GF-D8 (cell line): ENCODE results near the gene ATP8B3.
"Not testable (repeated sequence)": the region's sequence is repeated elsewhere in the genome, so short reads cannot be mapped to it uniquely, and the experiment has no call there.

Source experiments
- DNase-seq: peaks from one replicate; lab custom pipeline; 2025; lab: John Stamatoyannopoulos, UW

The ATP8B3 gene

DNA sequence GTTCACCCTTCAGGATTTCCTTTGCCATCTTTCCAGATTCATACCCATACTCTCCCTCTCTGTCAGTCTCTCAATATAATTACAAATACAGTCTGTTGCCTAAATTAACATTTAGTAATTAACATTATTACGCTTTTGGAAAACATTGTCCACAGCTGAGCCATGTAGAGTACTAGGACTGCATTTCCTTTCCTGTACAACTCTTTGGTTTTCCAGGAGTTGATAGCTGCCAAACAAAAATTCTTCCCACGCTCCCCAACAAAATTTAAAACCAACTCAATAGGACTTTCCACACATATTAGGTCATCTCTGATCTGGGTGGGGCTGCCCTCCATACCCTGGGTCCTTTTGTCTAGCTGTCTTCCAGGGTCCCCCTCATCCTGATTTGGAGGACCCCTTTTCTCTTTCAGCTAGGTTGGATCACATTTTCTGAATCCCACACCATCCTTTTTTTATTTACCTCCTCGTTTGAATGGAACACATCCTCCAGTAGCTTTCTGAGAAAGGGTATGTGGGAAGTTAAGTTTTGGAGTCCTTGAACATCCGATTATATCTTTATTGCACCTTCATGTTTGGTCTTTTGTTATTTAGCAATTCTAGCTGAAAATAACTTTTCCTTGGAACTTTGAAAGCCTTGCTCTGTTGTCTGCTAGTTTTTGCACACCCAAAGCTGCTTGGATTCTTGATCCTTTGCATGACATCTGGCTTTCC, 41.1 kb downstream of the ATP8B3 start:
- DNase-seq = no peak

DNA sequence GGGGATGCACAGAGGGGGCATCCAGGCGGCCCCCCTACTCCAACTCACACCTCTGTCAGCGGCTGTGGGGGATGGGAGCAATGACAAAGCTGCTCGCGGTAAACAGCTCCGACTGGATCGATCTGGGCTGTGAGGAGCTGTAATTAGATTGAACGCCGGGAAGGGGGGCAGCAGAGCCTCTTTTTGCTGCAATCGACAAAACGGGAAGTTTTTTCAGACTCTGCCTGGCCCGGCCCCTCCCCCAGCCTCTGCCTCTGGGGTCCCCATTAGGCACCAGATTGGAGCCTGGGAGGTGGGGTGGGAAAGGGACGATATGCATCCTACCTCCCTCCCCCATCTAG, 42.5 kb downstream of the ATP8B3 start:
- no peak for DNase-seq

DNA sequence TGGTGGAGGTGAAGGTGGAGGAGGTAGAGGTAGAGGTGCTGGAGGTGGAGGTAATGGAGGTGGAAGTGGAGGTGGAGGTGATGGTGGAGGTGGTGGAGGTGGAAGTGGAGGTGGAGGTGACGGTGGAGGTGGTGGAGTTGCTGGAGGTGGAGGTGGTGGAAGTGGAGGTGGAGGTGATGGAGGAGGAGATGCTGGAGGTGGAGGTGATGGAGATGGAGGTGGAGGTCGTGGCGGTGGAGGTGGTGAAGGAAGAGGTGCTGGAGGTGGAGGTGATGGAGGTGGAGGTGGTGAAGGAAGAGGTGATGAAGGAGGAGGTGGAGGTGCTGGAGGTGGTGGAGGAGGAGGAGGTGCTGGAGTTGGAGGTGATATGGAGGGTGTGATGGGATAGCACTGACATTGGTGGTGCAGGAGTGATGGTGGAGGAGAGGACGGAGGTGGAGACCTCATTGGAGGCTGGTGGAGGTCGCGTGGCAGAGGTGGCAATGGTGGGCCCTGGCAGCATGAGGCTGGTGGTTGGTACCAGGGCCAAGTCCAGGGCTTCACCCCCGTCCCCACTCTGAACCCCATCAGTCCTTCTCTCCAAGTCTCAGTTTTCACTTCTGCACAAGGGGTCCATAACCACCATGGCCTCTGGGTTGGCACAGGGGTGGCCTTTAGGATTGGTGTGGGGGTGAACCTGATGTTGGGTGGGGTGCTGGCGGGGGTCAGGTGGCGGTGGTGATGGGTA, 43.0 kb downstream of the ATP8B3 start:
- DNase-seq = no peak

GRCh38 chr19:1768248-1768647, 43.8 kb downstream of the ATP8B3 start:
- DNase-seq = no peak

DNA sequence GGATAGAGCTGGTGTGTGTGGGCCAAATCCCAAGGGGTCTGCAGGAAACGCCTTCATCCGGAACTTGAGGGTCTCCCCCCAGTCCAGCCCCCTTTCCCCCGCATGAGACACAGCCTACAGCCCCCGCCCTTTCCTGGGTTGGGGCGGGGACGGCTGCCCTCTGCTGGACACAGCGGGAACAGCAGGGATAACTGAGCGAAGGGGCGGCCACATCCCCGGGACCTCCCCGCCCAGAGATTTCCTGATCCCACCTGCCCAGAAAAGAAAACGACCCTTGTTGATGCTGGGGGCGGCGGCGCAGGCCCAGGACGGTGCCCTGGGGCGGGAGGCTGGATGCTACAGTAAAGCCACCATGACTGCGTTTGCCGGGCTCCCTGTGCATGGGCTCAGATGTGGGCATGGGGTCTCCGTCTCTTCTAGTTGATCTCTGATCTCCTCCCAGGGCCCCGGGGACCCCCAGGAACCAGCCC, 44.6 kb downstream of the ATP8B3 start:
- no peak for DNase-seq

DNA sequence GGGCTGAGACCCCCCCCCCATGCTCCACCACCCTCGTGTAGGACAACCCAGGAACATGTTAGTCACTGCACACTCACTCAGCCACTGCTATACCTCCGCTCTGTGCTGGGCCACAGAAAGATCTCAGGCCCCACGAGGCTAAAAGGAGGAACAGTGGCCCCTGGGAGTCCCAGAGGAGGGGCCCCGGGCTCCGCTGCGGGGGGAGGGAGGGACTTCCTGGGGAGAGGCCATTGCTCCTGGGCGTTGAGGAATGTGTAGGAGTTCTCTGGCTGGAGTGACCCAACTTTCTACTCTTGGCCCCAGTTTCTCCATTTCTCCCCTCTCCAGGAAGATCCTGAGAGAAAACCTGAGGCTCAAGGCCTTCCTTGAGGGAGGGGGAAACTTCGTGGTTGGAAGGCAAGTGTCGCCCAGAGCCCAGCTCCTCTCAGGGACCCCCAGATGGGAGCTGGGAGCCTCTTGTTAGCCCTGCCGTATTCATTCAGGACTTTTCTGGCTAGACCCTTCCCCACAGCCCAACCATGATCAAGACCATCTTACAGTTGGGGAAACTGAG, 45.2 kb downstream of the ATP8B3 start:
- peak; percentile 25 for DNase-seq

GRCh38 chr19:1765904-1766799, 45.9 kb downstream of the ATP8B3 start:
- no peak for DNase-seq

DNA sequence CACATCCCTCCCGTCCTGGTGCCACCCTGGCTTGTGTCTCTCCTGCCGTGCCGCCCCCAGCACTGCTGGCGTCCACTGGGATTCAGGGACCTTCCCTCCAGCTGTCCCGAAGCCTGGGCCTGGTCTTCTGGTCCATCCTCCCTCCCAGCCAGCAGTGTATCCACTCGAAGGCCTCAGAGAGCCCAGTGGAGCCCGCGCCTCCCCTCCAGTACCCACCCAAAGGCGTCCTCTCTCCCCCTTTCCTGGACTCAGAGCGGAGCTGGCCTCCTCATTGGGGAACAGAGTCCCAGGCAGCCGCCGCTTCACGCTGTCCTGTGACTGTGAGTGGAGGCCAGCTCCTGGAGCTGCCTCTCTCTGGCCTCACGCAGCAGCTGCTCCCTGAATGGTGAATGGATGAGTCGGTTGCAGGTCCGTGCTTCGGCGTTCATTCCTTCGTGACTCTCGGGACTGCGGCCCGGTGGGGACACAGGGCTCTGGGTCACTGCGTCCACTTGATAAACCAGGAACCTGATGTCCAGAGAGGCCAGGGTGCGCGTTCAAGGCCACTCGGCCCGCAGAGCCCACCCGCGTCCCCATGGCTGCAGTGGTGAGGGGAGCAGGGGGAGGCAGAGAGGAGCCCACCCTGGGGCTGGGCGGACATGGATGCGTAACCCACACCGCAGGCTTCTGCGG, 46.7 kb downstream of the ATP8B3 start:
- DNase-seq = no peak

GRCh38 chr19:1764729-1765128, 47.3 kb downstream of the ATP8B3 start:
- no peak for DNase-seq

GRCh38 chr19:1763648-1764639, 48.1 kb downstream of the ATP8B3 start:
- DNase-seq = no peak

- no peak for DNase-seq
Measured at GRCh38 chr19:1762243-1763117, 49.6 kb downstream of the ATP8B3 start.

DNA sequence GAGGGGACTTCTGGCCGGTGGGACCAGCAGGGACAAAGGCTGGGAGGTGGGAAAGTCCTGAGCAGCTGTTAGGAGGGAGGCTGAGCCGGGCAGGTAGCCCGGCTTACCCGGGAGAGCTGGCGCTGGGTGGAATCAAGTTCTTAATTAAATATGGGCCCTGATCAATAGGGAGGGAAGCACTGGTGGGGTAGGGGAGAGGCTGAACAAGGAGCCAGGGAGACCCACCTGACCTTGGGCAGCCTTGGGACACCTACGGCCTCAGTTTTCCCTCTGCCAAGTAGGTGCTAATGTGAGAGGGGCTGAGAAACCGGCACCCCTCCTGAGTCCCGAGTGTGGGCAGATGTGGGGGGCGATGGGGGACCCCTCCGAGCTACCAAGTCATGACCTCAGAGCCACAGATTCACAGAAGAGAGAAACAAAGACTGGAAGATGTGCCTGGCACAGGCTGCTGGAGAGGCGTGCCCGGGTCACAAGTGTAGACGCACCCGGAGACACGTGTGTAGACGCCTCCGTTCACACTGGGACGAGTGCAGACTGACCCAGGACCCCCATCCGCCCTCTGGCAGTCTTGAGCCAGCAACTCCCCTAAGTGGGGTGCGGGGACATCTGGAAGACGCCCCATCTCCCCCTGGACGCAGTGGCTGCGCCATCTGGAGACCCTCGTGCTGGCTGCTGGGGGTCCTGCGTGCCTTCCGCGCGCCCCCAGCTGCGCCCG, 50.4 kb downstream of the ATP8B3 start:
- DNase-seq = no peak

DNA sequence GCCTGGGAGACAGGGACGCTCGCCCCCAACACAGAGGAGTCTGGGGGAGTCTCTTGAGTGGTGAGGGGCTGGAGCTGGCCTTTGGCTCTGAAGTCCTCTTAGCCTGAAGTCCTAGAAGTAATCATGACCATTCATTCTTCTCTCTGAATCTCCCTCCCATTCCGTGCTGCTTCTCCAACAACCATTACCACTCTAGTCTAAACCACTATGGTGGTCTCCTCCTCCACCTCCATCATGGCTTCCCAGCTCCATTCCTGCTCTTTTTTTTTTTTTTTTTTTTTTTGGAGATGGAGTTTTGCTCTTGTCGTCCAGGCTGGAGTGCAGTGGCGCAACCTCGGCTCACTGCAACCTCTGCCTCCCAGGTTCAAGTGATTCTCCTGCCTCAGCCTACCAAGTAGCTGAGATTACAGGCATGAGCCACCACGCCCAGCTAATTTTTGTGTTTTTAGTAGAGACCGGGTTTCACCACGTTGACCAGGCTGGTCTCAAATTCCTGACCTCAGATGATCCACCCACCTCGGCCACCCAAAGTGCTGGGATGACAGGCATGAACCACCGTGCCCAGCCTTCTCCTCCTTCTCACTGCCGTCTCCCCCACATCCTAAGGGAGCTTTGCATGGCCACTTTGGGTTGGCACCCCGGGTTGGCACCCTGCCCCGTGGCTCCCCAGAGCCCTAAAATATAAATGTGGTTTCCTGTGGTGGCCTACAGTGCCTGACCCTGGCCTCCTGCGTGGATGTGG, 51.1 kb downstream of the ATP8B3 start:
- DNase-seq = not testable (repeated sequence)

- DNase-seq = no peak
Measured at GRCh38 chr19:1760020-1760419, 52.1 kb downstream of the ATP8B3 start.

GRCh38 chr19:1758959-1759903, 52.8 kb downstream of the ATP8B3 start:
- DNase-seq = no peak

GRCh38 chr19:1758231-1758577, 53.9 kb downstream of the ATP8B3 start:
- DNase-seq = no peak
